Motor neuron (in vitro differentiated cells): ENCODE data around the gene MAP1LC3A. TPM values are rescaled to one million over a fixed set of nuclear protein-coding genes. Genes with fewer than 3 reads are reported as not detected.

ENCODE experiments used
- ATAC-seq, 8 experiments: fragments of 200-7000 bp; cut with Tn5 transposase; replicated peaks in 6 of 8; 2 replicates each; pipeline ENCODE4 v1.8.0; 2021; ENCODE audit warnings: mild to moderate bottlenecking in 8 of 8, moderate library complexity in 8 of 8
- H3K27ac ChIP-seq, 2 donors: fragments of 250-450 bp; sonication (Bioruptor Pico); 2 replicates each; pipeline ENCODE4 v1.9.0; 2021; ENCODE audit warnings: antibody characterized with exemption in 2 of 2, mild to moderate bottlenecking in 2 of 2, moderate library complexity in 1 of 2
- H3K4me1 ChIP-seq, 2 donors: fragments of 250-450 bp; sonication (Bioruptor Pico); replicated peaks in 1 of 2; 2 replicates each; pipeline ENCODE4 v1.6.1; 2021; ENCODE audit warnings: antibody characterized with exemption in 2 of 2, mild to moderate bottlenecking in 2 of 2, moderate library complexity in 1 of 2
- H3K4me3 ChIP-seq, 5 donors: fragments of 250-450 bp; sonication (Bioruptor Pico); 2 replicates each; pipeline ENCODE4 v1.9.0; 2021; ENCODE audit warnings: antibody characterized with exemption in 5 of 5, mild to moderate bottlenecking in 5 of 5, moderate library complexity in 4 of 5
- WGBS, 10 experiments: fragments of 450-650 bp; shearing (Covaris generic); methylation state at CpG; one replicate each; pipeline ENCODE4 v1.0.0; 2022; 5-methylcytosine and 5-hydroxymethylcytosine counted together
- in situ Hi-C, 9 experiments: fragments of 400-800 bp; cut with MboI; loops; one replicate each; pipeline ENCODE4 v1.15.0; 2021; ENCODE audit warnings: low sequenced_read_pairs in 9 of 9, low pct_unique_long_range_greater_than_20kb in 2 of 9; ENCODE audit not compliant: unreplicated experiment in 9 of 9
- total RNA-seq, 8 experiments: library from RNA; unstranded; fragments of 300-600 nt; gene quantifications; 2 replicates each; pipeline versions ENCODE4 v1.2.3 to v1.2.4, GENCODE V29; 2022

The MAP1LC3A gene
- total RNA-seq, 8 experiments from 2014 or later, result 14.5 to 80.4 (median 41.6) TPM

DNA sequence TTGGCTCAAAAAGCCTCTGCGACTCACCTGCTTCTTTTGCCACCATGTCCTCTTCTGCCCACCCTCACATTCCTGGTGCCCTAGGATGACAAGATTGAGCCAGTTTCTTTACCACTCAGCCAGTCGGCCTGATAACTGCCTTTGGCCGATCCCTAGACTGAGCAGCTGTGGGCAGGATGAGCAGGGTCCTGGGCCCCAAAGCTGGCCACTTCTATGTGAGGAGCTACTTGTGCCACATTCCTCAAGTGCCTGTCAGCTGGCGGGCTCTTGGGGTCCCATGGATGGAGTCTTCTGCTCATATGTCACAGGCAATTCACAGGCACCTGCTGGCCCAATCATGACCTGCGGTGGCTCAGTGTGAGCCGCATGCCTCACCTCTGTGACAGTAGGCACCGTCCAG is 25.8 kb upstream of the MAP1LC3A start:
- in situ Hi-C loops, result loop anchor here in 1 of 9 experiments (25.0 kb wide), 1 partner anchor 180 kb away; the partner anchor contains the start of gene TP53INP2
- no peak for ATAC-seq
- Histone ChIP-seq H3K27ac (no peak overlapping the region), H3K4me3 (no peak overlapping the region), H3K4me1 (no peaks in the 10 kb centered on the region)
- WGBS, 10 experiments, result 57 to 100% (median 100%) methylated on average over 1 to 5 of the region's 7 CpGs; no CpG with 5 or more reads in 3 of the 10 experiments

DNA sequence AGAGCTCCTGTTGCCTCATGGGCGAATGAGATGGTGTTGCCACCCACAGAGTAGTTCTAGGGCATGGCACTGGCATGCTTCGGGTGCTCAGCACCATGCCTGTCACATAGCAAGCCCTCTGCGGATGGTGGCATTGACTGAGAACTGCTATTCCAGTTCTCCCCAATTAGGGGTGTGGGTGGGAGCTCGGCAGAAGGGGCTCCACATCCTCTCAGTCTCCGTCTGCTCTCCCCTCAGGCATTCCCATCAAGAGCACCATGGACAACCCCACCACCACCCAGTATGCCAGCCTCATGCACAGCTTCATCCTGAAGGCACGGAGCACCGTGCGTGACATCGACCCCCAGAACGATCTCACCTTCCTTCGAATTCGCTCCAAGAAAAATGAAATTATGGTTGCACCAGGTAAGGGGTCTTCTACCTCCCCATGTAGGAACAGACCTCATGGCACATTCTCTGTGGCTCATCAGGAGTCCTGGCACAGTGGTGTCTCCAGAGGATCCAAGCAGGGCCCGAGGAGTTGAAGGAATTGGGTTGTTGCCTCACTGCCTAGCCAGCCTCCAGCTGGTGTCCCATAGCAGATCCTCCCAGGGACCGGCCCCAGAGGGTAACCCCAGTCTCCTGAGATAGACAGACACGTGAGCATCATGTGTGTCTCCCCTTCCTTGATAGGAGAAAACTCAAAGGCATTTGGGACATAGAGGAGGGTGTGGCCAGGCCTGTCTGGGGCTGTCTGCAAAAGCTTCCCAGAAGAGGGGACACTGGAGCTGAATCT is 23.9 kb upstream of the MAP1LC3A start:
- Histone ChIP-seq H3K4me1 (no peaks in the 10 kb centered on the region), H3K4me3 (no peak overlapping the region), H3K27ac (no peak overlapping the region)
- 73 to 100% (median 91%) methylated on average over 1 to 4 of the region's 15 CpGs; no CpG with 5 or more reads in 2 of the 10 experiments for WGBS, 10 experiments
- in situ Hi-C loops, result loop anchor here in 1 of 9 experiments (25.0 kb wide), 1 partner anchor 178 kb away; the partner anchor contains the start of gene TP53INP2
- ATAC-seq, result no peak

DNA sequence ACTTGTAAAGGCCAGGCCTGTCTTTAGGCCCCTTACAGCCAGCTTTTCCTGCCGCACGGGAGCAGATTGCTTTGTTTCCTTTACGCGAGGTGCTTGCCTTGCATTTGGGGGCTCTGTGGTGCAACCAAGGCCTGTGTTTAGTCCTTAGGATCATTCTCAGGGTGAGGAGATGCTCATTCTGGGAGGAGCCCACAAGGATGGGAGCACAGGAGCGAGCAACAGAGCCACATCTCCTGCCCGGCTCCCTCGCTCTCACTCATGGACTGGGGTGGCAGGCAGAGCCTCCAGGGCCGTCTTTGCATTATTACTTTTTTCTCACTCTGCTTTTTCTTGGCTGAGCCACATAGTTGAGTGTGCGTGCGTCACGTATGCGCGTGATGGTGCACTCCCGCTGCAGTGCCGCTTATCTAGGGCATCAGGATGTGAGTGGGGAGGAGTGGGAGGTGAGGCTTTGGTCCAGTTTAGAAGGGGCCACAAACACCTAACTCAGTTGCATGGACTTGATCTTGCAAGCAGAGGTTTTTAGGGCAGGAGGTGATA is 23.1 kb upstream of the MAP1LC3A start:
- no peak for ATAC-seq
- Histone ChIP-seq H3K4me1 (no peaks in the 10 kb centered on the region), H3K27ac (no peak overlapping the region), H3K4me3 (no peak overlapping the region)
- WGBS, 10 experiments, result 75 to 100% (median 84%) methylated on average over 1 to 13 of the region's 15 CpGs; no CpG with 5 or more reads in 5 of the 10 experiments
- in situ Hi-C loops, result loop anchor here in 1 of 9 experiments (25.0 kb wide), 1 partner anchor 177 kb away; the partner anchor contains the start of gene TP53INP2

DNA sequence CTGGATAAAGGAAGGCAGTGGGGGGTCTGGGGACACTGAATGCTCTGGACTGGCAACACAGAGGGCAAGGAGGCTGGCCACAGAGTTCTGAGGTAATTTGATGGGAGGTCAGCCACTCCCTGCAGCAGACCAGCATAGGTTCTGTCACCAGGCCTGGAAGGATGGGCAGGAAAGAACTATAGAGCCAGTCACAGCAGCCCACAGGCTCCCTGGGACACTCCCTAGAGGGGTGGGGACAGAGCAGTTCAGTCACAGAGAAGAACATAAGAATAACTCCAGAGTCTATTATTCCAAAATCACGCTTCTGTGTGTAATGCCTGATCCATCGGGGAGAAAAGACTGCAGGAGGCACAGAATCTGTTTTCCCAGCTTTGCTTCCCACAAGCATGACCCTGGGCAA is 22.7 kb upstream of the MAP1LC3A start:
- WGBS, 10 experiments, result 100% methylated on average over 1 to 2 of the region's 2 CpGs; no CpG with 5 or more reads in 7 of the 10 experiments
- H3K27ac ChIP-seq, result no peak overlapping the region
- H3K4me3 ChIP-seq, result no peak overlapping the region
- peak in 2 of 8 experiments; percentile 79 to 81 for ATAC-seq
- H3K4me1 ChIP-seq, result no peaks in the 10 kb centered on the region
- in situ Hi-C loops, result loop anchor here in 1 of 9 experiments (25.0 kb wide), 1 partner anchor 176 kb away; the partner anchor contains the start of gene TP53INP2

DNA sequence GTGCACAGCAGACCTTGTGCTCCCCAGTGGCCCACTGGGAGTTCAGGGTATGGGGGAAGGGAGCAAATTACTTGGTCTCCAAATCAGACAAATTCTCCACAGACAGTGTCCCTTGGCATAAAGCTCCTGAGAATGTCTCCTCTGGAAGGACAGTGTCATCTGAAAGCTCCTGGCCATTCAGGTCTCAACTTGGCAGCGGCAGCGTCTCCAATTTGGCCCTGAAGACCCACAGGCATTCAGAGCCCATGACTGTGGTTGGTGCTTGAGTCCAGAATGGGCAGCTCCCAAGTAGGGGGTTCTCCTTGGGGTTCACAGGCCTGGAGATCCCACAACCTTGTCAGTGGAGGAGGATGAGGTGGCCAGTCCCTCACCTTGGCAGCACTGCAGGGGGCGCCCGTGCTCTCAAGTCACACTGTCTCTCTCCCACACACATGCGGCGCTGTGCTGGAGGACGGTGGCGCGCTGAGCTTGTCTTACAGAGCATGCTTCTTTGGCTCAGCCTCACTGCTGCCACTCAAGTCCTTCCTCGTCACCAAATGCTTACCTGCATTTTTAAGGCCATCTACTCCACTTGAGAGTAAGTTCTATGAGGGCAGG is 21.6 kb upstream of the MAP1LC3A start:
- Histone ChIP-seq H3K4me1 (no peaks in the 10 kb centered on the region), H3K4me3 (no peak overlapping the region), H3K27ac (no peak overlapping the region)
- peak in 3 of 8 experiments; percentile 45 to 87 (median 46) for ATAC-seq
- 78 to 100% methylated on average over 1 to 8 of the region's 10 CpGs; no CpG with 5 or more reads in 8 of the 10 experiments for WGBS, 10 experiments
- in situ Hi-C loops, result loop anchor here in 1 of 9 experiments (25.0 kb wide), 1 partner anchor 175 kb away; the partner anchor contains the start of gene TP53INP2

DNA sequence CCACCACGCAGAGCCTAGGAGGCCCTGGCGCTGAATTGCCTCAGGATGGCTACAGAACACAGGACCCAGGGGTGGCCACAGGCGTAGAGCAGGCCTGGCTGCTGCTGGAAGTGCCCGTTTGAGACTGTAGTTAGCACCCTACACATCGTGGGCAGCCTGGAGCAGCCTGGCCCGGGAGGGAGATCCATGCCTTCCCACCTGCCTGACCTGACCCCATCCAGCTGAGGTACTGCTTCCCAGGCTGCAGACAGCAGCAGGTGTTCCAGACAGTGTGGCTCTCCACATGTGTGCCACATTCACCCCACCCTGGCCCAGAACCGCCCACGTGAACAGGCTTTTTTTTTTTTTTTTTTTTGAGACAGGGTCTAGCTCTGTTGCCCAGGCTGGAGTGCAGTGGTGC is 20.9 kb upstream of the MAP1LC3A start:
- Histone ChIP-seq H3K4me3 (no peak overlapping the region), H3K27ac (no peak overlapping the region), H3K4me1 (no peaks in the 10 kb centered on the region)
- 60 to 100% (median 94%) methylated on average over 1 to 7 of the region's 8 CpGs; no CpG with 5 or more reads in 5 of the 10 experiments for WGBS, 10 experiments
- in situ Hi-C loops, result loop anchor here in 1 of 9 experiments (25.0 kb wide), 1 partner anchor 175 kb away; the partner anchor contains the start of gene TP53INP2
- no peak for ATAC-seq

DNA sequence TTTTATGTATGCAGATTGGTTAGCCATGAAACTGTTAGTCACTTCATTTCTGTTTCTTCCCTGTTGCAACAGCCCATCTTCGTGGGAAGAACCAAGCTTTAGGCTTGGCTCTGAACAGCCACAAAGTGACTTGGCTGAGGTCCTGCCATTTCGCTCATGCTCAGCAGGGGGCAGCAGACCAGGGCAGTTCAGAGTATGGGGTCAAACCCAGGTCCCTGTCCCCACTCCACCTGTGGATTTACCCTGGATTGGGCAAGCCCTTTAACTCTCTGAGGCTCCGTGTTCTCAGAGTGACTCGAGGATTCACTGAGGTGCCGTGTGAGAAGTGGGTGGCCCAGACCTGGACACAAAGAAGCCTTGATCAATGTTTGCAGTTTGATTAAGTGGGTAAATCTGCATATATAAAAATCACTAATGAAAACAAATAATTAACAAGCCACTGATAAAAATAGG is 19.8 kb upstream of the MAP1LC3A start:
- H3K4me3 ChIP-seq, result no peak overlapping the region
- in situ Hi-C loops, result loop anchor here in 1 of 9 experiments (25.0 kb wide), 1 partner anchor 174 kb away; the partner anchor contains the start of gene TP53INP2
- H3K27ac ChIP-seq, result no peak overlapping the region

DNA sequence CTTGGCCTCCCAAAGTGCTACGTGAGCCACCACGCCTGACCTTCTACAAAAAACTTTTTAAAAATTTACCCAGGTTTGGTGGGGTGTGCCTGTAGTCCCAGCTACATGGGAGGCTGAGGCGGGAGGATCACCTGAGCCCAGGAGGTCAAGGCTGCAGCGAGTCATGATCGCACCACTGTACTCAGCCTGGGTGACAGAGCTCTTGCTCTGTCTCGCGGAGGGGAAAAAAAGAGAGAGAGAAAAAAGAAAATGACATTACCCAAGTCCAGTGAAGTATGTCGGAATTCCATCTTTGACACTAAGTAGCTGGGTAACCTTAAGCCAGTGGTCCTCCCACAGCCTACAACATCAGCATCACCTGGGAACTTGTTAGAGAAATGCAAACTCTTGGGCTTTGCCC is 18.8 kb upstream of the MAP1LC3A start:
- 90 to 100% (median 99%) methylated on average over 1 to 6 of the region's 8 CpGs; no CpG with 5 or more reads in 2 of the 10 experiments for WGBS, 10 experiments
- H3K4me3 ChIP-seq, result no peak overlapping the region
- H3K4me1 ChIP-seq, result peaks cover 7% of the 10 kb centered on the region in 2 donors
- no peak overlapping the region for H3K27ac ChIP-seq
- in situ Hi-C loops, result loop anchor here in 1 of 9 experiments (25.0 kb wide), 1 partner anchor 173 kb away; the partner anchor contains the start of gene TP53INP2
- ATAC-seq, result no peak

More for the DNA sequence above, 19.8 kb upstream of the MAP1LC3A start:
- H3K4me1 ChIP-seq, result peaks cover 4 to 7% of the 10 kb centered on the region in 2 donors
- 0 to 93% (median 33%) methylated on average over 1 to 4 of the region's 5 CpGs; no CpG with 5 or more reads in 4 of the 10 experiments for WGBS, 10 experiments
- ATAC-seq, result peak in 5 of 8 experiments; percentile 22 to 47 (median 36)

DNA sequence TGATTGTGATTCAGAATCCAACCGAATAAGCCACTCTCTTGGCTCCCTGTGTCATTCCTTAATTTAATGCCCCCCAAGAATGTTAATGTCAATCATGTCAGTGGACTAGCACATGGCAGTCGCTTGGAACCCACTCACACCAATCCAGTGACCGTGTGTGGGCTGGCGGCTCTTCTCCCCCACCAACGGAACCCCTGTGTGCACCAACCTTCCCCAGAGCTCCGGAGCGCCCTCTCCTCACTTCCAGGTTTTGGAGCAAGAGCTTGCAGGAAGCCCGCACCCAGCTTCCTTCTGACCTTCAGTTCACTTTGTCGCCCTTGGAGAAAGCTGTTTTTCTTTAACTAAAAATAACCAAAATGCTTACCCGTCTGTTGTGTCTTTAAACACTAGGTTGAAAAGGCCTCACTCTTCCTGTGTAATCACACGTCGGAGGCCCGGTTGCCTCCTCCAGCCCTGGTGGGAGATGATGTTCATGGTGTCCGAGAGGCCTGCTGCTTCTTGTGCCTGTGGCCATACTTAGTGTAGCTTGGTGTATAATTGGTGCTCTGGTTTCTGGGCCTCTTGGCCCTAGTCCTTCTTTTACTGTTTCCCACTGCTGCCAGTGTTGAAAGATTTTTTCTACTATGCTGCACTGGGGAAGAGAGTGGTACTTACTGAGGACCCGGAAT is 17.8 kb upstream of the MAP1LC3A start:
- no peak for ATAC-seq

DNA sequence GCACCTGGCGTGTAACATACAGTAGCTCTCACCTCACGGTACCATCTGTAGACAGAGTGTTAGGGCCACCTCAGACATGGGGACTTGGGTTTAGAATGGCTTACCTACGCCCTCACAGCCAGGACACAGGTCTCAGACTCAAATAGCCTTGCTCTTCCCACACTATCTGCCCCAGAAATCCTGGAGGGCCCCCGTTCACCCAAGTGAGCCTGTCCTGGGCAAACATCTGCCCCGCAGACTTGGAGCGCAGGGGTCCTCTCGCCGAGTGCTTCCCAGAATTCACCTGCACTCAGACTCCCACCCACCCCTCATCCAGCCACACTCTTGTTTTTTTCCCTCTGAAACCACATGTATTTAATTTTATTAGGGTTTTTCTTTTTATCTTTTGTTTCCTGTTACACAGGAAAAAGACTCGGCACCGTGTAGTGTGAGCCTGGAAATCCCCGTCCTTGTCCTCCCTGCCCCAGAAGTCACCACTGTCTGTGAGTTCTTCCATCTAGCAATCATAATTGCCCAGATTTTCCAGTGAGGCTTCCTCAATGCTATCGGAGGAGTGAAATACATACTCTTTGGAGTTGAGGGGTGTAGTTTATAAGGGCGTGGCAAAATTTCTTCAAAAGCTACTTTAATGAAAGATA is 17.1 kb upstream of the MAP1LC3A start:
- in situ Hi-C loops, result loop anchor here in 1 of 9 experiments (25.0 kb wide), 1 partner anchor 171 kb away; the partner anchor contains the start of gene TP53INP2

More for the DNA sequence above, 17.8 kb upstream of the MAP1LC3A start:
- H3K4me3 ChIP-seq, result no peak overlapping the region
- H3K27ac ChIP-seq, result no peak overlapping the region
- in situ Hi-C loops, result loop anchor here in 1 of 9 experiments (25.0 kb wide), 1 partner anchor 172 kb away; the partner anchor contains the start of gene TP53INP2
- WGBS, 10 experiments, result 79 to 100% (median 97%) methylated on average over 1 to 7 of the region's 15 CpGs; no CpG with 5 or more reads in 1 of the 10 experiments
- peaks cover 7% of the 10 kb centered on the region in 2 donors for H3K4me1 ChIP-seq

DNA sequence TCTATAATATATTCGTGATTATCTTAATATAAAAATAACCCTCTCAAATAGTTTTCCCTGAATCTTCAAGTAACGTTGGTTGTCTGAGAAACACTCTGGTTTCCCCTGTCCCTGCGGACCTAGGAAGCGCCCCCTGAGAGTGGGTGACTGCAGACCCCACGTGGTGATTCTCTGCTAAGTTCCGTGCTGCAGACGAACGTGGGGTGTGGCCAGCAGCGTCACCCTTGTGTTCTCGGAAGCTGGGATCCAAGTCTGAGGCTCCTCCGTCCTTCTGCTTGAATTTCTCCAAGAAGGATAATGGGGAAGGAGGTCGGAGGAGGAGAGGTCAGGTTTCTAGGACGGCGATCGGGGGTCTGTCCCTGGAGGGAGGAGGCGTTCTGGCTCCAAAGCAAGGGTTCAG is 16.6 kb upstream of the MAP1LC3A start:
- Histone ChIP-seq H3K4me1 (peaks cover 7% of the 10 kb centered on the region in 2 donors), H3K27ac (no peak overlapping the region), H3K4me3 (no peak overlapping the region)
- ATAC-seq, result no peak
- 82 to 98% (median 89%) methylated on average over 2 to 12 of the region's 16 CpGs; no CpG with 5 or more reads in 1 of the 10 experiments for WGBS, 10 experiments
- in situ Hi-C loops, result loop anchor here in 1 of 9 experiments (25.0 kb wide), 1 partner anchor 170 kb away; the partner anchor contains the start of gene TP53INP2

More for the DNA sequence above, 17.1 kb upstream of the MAP1LC3A start:
- H3K4me1 ChIP-seq, result peaks cover 7% of the 10 kb centered on the region in 2 donors
- 60 to 100% (median 92%) methylated on average over 1 to 10 of the region's 13 CpGs; no CpG with 5 or more reads in 2 of the 10 experiments for WGBS, 10 experiments
- ATAC-seq, result no peak
- no peak overlapping the region for H3K4me3 ChIP-seq
- H3K27ac ChIP-seq, result no peak overlapping the region
